Raji (cell line): Measurements from ENCODE around the gene KANSL3.

Source experiments
- POLR2A ChIP-seq: IDR thresholded peaks from 2 replicates; pipeline ENCODE4 v1.6.1; 2011; ENCODE audit warnings: low read depth, low read length, control low read depth; ENCODE audit not compliant: insufficient read depth

KANSL3 gene

GRCh38 chr2:96547203-96547641 is 90.9 kb downstream of the KANSL3 start:
- TF ChIP-seq POLR2A = no peak

DNA sequence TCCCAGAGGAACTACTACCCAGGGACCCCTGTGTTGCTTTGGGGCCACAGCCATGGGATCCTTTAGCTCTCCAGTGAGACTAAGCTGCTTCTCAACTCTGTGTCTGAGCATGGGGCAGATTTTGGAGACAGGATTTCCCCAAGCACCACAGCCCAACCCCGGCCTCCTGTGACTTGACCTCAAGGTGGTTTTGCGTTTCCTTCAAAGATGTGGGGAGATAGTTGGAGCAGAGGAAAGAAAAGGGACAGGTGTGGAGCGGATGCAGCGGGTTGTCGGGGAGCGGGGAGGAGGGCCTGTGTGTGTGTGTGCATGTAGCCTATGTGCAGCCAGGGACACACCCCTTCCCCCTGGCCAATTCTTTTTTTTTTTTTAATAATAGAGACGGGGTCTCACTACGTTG is 91.3 kb downstream of the KANSL3 start:
- no peak for TF ChIP-seq POLR2A

DNA sequence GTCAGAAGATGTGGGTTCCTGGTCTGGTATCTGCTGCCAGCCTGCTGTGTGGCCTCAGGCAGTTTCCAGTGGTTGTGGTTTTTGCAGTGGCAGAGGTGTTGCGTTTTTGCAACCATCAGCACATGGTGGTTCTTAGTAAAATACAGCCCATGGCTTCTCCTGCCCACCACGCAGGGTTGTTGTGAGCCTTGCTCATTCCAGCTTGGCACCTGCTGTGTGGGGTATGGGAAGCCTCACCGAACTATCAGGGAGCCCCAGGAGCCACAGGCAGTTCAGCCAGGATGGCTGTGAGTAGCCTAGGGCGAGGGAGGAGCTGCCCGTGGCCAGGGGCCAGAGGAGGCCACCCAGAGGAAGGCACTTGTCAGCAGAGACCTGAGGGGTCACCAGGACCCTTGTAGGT is 91.8 kb downstream of the KANSL3 start:
- TF ChIP-seq POLR2A = no peak
